IMR-90 (cell line): ENCODE data around the gene AP3S1. TPM values are rescaled to one million over a fixed set of nuclear protein-coding genes. Genes with fewer than 3 reads are reported as not detected.

ENCODE experiments used
- ATAC-seq: fragments of 200-7000 bp; cut with Tn5 transposase; 2 replicates; pipeline ENCODE4 v1.9.1; 2020; ENCODE audit warnings: low read depth, mild to moderate bottlenecking, moderate library complexity
- BruUV-seq: library from RNA; stranded (reverse); fragments of 400-500 nt; replicated peaks from 2 replicates; lab custom pipeline; 2021; lab: Mats Ljungman, UMichigan
- CTCF ChIA-PET: fragments of 300-600 bp; formaldehyde crosslinking; extraction: SDS; loops from one replicate; lab custom pipeline; 2021; ENCODE audit warnings: antibody characterized with exemption; lab: Yijun Ruan, JAX
- POLR2A ChIA-PET: fragments of 300-600 bp; sonication (Branson Sonifier 250); formaldehyde crosslinking; loops from one replicate; lab custom pipeline; 2022; ENCODE audit warnings: antibody characterized with exemption; ENCODE audit not compliant: unreplicated experiment; lab: Charles Lee
- DNase-seq: peaks from one replicate; pipeline ENCODE4 v3.0.0; 2013
- H2AFZ ChIP-seq: replicated peaks from 2 replicates; pipeline ENCODE3; 2013; ENCODE audit warnings: low read length, mild to moderate bottlenecking; ENCODE audit not compliant: poor library complexity
- H2AK5ac ChIP-seq: 2 replicates; pipeline ENCODE4 v1.6.1; 2013; ENCODE audit warnings: low read depth, low read length, inconsistent platforms
- H2AK9ac ChIP-seq: replicated peaks from 2 replicates; pipeline ENCODE3; 2013; ENCODE audit warnings: mild to moderate bottlenecking, low read depth, low read length, moderate library complexity; ENCODE audit not compliant: poor library complexity
- H2BK120ac ChIP-seq: 2 replicates; pipeline ENCODE4 v1.6.1; 2013; ENCODE audit warnings: low read depth, low read length, inconsistent platforms
- H2BK15ac ChIP-seq: 3 replicates; pipeline ENCODE4 v1.6.1; 2013; ENCODE audit warnings: low read depth, low read length, inconsistent platforms
- H2BK20ac ChIP-seq: 2 replicates; pipeline ENCODE4 v1.6.1; 2013; ENCODE audit warnings: low read depth, mild to moderate bottlenecking, inconsistent platforms, low read length, moderate library complexity
- H2BK5ac ChIP-seq: 2 replicates; pipeline ENCODE4 v1.6.1; 2013; ENCODE audit warnings: mild to moderate bottlenecking, low read depth, low read length, inconsistent platforms; ENCODE audit not compliant: poor library complexity, severe bottlenecking
- H3K14ac ChIP-seq: replicated peaks from 2 replicates; pipeline ENCODE4 v1.6.1; 2013; ENCODE audit warnings: low read depth, low read length, inconsistent platforms
- H3K18ac ChIP-seq: 2 replicates; pipeline ENCODE4 v1.6.1; 2013; ENCODE audit warnings: low read depth, low read length, control low read depth
- H3K23ac ChIP-seq: 2 replicates; pipeline ENCODE4 v1.6.1; 2013; ENCODE audit warnings: low read depth, low read length, inconsistent platforms
- H3K27ac ChIP-seq: 2 replicates; pipeline ENCODE4 v1.5.1; 2013; ENCODE audit warnings: mild to moderate bottlenecking, control low read depth, low read length; ENCODE audit not compliant: insufficient read depth
- H3K27me3 ChIP-seq: 2 replicates; pipeline ENCODE4 v1.6.1; 2013; ENCODE audit warnings: low read length; ENCODE audit not compliant: control insufficient read depth, insufficient read depth
- H3K36me3 ChIP-seq: 2 replicates; pipeline ENCODE4 v1.6.1; 2013; ENCODE audit warnings: low read length, mixed read lengths; ENCODE audit not compliant: control insufficient read depth, insufficient read depth
- H3K4ac ChIP-seq: 2 replicates; pipeline ENCODE4 v1.6.1; 2013; ENCODE audit warnings: low read depth, low read length, inconsistent platforms
- H3K4me1 ChIP-seq: 2 replicates; pipeline ENCODE4 v1.6.1; 2013; ENCODE audit warnings: low read length, mixed read lengths; ENCODE audit not compliant: control insufficient read depth, insufficient read depth
- H3K4me2 ChIP-seq: 2 replicates; pipeline ENCODE4 v1.6.1; 2013; ENCODE audit warnings: low read depth, mild to moderate bottlenecking, control low read depth, low read length, moderate library complexity
- H3K4me3 ChIP-seq: 2 replicates; pipeline ENCODE4 v1.5.1; 2013; ENCODE audit warnings: low read depth, mild to moderate bottlenecking, control low read depth, low read length, moderate library complexity; ENCODE audit not compliant: insufficient read depth
- H3K56ac ChIP-seq: 2 replicates; pipeline ENCODE4 v1.6.1; 2013; ENCODE audit warnings: low read length, inconsistent platforms; ENCODE audit not compliant: insufficient read depth; ENCODE audit errors: extremely low read depth
- H3K79me1 ChIP-seq, 2 experiments: 2 replicates each; pipeline ENCODE4 v1.6.1; 2013; ENCODE audit warnings: low read length in 2 of 2, inconsistent platforms in 1 of 2, low read depth in 1 of 2
- H3K9ac ChIP-seq: 2 replicates; pipeline ENCODE4 v1.6.1; 2013; ENCODE audit warnings: low read depth, low read length, control low read depth
- H3K9me1 ChIP-seq: 2 replicates; pipeline ENCODE4 v1.6.1; 2013; ENCODE audit warnings: low read length, inconsistent platforms; ENCODE audit not compliant: insufficient read depth
- H3K9me3 ChIP-seq: 2 replicates; pipeline ENCODE4 v1.6.1; 2013; ENCODE audit warnings: low read length; ENCODE audit not compliant: control insufficient read depth, insufficient read depth
- H4K20me1 ChIP-seq: 2 replicates; pipeline ENCODE4 v1.6.1; 2013; ENCODE audit warnings: low read length, inconsistent platforms; ENCODE audit not compliant: insufficient read depth
- H4K5ac ChIP-seq: 2 replicates; pipeline ENCODE4 v1.6.1; 2013; ENCODE audit warnings: mild to moderate bottlenecking, low read depth, low read length, control low read depth
- H4K8ac ChIP-seq, 2 experiments: 2 replicates each; pipeline ENCODE4 v1.6.1; 2013; ENCODE audit warnings: low read depth in 2 of 2, low read length in 2 of 2, control low read depth in 1 of 2, inconsistent platforms in 1 of 2
- H4K91ac ChIP-seq: 2 replicates; pipeline ENCODE4 v1.6.1; 2013; ENCODE audit warnings: low read depth, low read length, inconsistent platforms; ENCODE audit not compliant: insufficient read depth
- BHLHE40 ChIP-seq: fragments of 150-350 bp; IDR thresholded peaks from 2 replicates; pipeline ENCODE4 v1.6.1; 2016; ENCODE audit warnings: mild to moderate bottlenecking, low read depth, low read length
- CEBPB ChIP-seq: IDR thresholded peaks from 2 replicates; pipeline ENCODE4 v1.6.1; 2012; ENCODE audit warnings: low read depth, low read length, improper control_type of control experiment
- CTCF ChIP-seq: conservative IDR thresholded peaks from 2 replicates; pipeline ENCODE4 v1.5.1; 2012; ENCODE audit warnings: mild to moderate bottlenecking, low read depth, low read length, improper control_type of control experiment
- ELK1 ChIP-seq: fragments of 150-350 bp; IDR thresholded peaks from 2 replicates; pipeline ENCODE4 v1.6.1; 2016; ENCODE audit warnings: low read depth, mild to moderate bottlenecking, low read length, moderate library complexity, borderline replicate concordance
- FOS ChIP-seq: fragments of 150-350 bp; IDR thresholded peaks from 2 replicates; pipeline ENCODE4 v1.6.1; 2016; ENCODE audit warnings: low read depth, low read length
- MAFK ChIP-seq: IDR thresholded peaks from 2 replicates; pipeline ENCODE4 v1.6.1; 2012; ENCODE audit warnings: low read depth, low read length, improper control_type of control experiment
- MXI1 ChIP-seq: IDR thresholded peaks from 2 replicates; pipeline ENCODE4 v1.6.1; 2012; ENCODE audit warnings: low read depth, mild to moderate bottlenecking, low read length, moderate library complexity, borderline replicate concordance
- RAD21 ChIP-seq: IDR thresholded peaks from 2 replicates; pipeline ENCODE4 v1.6.1; 2012; ENCODE audit warnings: low read length, improper control_type of control experiment
- RCOR1 ChIP-seq: IDR thresholded peaks from 2 replicates; pipeline ENCODE4 v1.6.1; 2012; ENCODE audit warnings: mild to moderate bottlenecking, low read length, improper control_type of control experiment; ENCODE audit not compliant: insufficient replicate concordance
- RFX5 ChIP-seq: IDR thresholded peaks from 2 replicates; pipeline ENCODE4 v1.8.0; 2012; ENCODE audit warnings: low read depth, mild to moderate bottlenecking, low read length, moderate library complexity
- USF2 ChIP-seq: fragments of 150-350 bp; IDR thresholded peaks from 2 replicates; pipeline ENCODE4 v1.6.1; 2017; ENCODE audit warnings: mild to moderate bottlenecking, antibody characterized with exemption, low read length, low read depth
- WGBS, 2 experiments: methylation state at CpG; one replicate each; pipeline versions ENCODE4 v1.1.5 to v1.1.7; 2013; ENCODE audit warnings: missing lambda C conversion rate in 2 of 2; ENCODE audit not compliant: insufficient read length in 1 of 2; ENCODE audit errors: extremely low coverage in 2 of 2; 5-methylcytosine and 5-hydroxymethylcytosine counted together
- dilution Hi-C: fragments of 300-500 bp; cut with HindIII; formaldehyde crosslinking; loops from one replicate; pipeline ENCODE4 v1.14.3; 2018; ENCODE audit warnings: low sequenced_read_pairs; ENCODE audit not compliant: unreplicated experiment
- in situ Hi-C: fragments of 300-500 bp; cut with MboI; formaldehyde crosslinking; loops from 3 replicates; pipeline ENCODE4 v1.14.3; 2019; ENCODE audit warnings: low sequenced_read_pairs, inconsistent platforms, mixed read lengths
- intact Hi-C: fragments of 100-400 bp; cut with micrococcal nuclease; formaldehyde crosslinking; loops from 2 replicates; pipeline ENCODE4 v1.10.0; 2022
- polyA plus RNA-seq, 3 experiments: library from polyadenylated mRNA; depleted of rRNA; stranded (reverse); fragments of >200 nt; gene quantifications; 2 replicates each; pipeline ENCODE4 v1.2.3, GENCODE V29; 2012; ENCODE audit warnings: low replicate concordance in 1 of 3
- total RNA-seq: library from RNA; depleted of rRNA; stranded (reverse); fragments of >200 nt; gene quantifications from 2 replicates; pipeline ENCODE4 v1.2.3, GENCODE V29; 2012

The AP3S1 gene
- total and polyA plus RNA-seq, 2 of the 4 experiments (the other 2 are of a cell fraction): 21.9 to 73.1 TPM

GRCh38 chr5:115920171-115920725, 78.5 kb downstream of the AP3S1 start:
- Histone ChIP-seq H3K9me1 (0 out of 2 replicates have a peak, but pooled peaks cover 3% of the 10 kb centered on the region), H3K27me3 (no peaks in the 10 kb centered on the region), H3K79me1 (no peaks in the 10 kb centered on the region), H3K36me3 (no peaks in the 10 kb centered on the region), H3K9me3 (no peaks in the 10 kb centered on the region), H3K4ac (no peak overlapping the region), H3K4me2 (no peak overlapping the region), H3K4me3 (no peak overlapping the region), H4K91ac (no peak overlapping the region), H4K8ac (no peak overlapping the region), H3K23ac (no peak overlapping the region; the same call in 1 of the 2 replicates), H3K27ac (no peak overlapping the region), H2BK20ac (no peak overlapping the region), H3K14ac (no peak overlapping the region), H3K9ac (no peak overlapping the region), H2BK120ac (no peak overlapping the region), H2AK5ac (no peak overlapping the region), H2BK5ac (no peak overlapping the region), H2BK15ac (no peak overlapping the region), H3K18ac (no peak overlapping the region), H4K20me1 (no peaks in the 10 kb centered on the region), H3K56ac (no peak overlapping the region), H2AK9ac (no peak overlapping the region), H3K4me1 (peaks cover 1% of the 10 kb centered on the region; the same call in 1 of the 2 replicates), H2AFZ (no peak overlapping the region), H4K5ac (no peak overlapping the region)
- ATAC-seq: no peak
- dilution Hi-C loops (no loop called here), in situ Hi-C loops (no loop called here), intact Hi-C loops (no loop called here)
- no CpG with 5 or more reads among the region's 3 CpGs for WGBS, 2 experiments
- TF ChIP-seq BHLHE40 (no peak), ELK1 (no peak), MXI1 (no peak), MAFK (no peak), RAD21 (no peak), FOS (no peak), CEBPB (no peak), CTCF (no peak), USF2 (no peak), RCOR1 (no peak), RFX5 (no peak)
- BruUV-seq: no TSS peak
- POLR2A ChIA-PET: no interaction called here
- CTCF ChIA-PET: interaction anchor here (0.5 to 0.6 kb wide), 2 partner anchors 50 to 392 kb away, joined by 3 to 4 read pairs; no protein-coding TSS in a partner anchor
- DNase-seq: peak; percentile 43
